GM12875 (cell line): ENCODE measurements around the gene ACAA2.

Experiments used
- H3K4me3 ChIP-seq: one replicate; pipeline ENCODE4 v1.5.1; 2011; ENCODE audit warnings: low read depth, low read length, control low read depth
- CTCF ChIP-seq: IDR thresholded peaks from 2 replicates; pipeline ENCODE4 v1.5.1; 2011; ENCODE audit warnings: low read depth, mild to moderate bottlenecking, control low read depth, inconsistent platforms, low read length, moderate library complexity, borderline replicate concordance; ENCODE audit not compliant: insufficient read depth

Gene ACAA2

GRCh38 chr18:49763590-49763989, 49.7 kb downstream of the ACAA2 start:
- TF ChIP-seq CTCF = no peak
- H3K4me3 ChIP-seq = no peak overlapping the region

- H3K4me3 ChIP-seq = no peak overlapping the region
- no peak for TF ChIP-seq CTCF
Measured at GRCh38 chr18:49762191-49763077, 50.9 kb downstream of the ACAA2 start.

- H3K4me3 ChIP-seq = no peak overlapping the region
- TF ChIP-seq CTCF = no peak
Measured at GRCh38 chr18:49761771-49762170, 51.6 kb downstream of the ACAA2 start.

- no peak overlapping the region for H3K4me3 ChIP-seq
- TF ChIP-seq CTCF = no peak
Measured at GRCh38 chr18:49758263-49758610, 55.1 kb downstream of the ACAA2 start.

- TF ChIP-seq CTCF = no peak
- H3K4me3 ChIP-seq = no peak overlapping the region
Measured at GRCh38 chr18:49757513-49758262, 55.6 kb downstream of the ACAA2 start.

GRCh38 chr18:49756671-49757362, 56.5 kb downstream of the ACAA2 start:
- no peak for TF ChIP-seq CTCF
- H3K4me3 ChIP-seq = no peak overlapping the region

- TF ChIP-seq CTCF = no peak
- no peak overlapping the region for H3K4me3 ChIP-seq
Measured at GRCh38 chr18:49756135-49756534, 57.2 kb downstream of the ACAA2 start.
